Kidney (tissue), 14 donors: ENCODE data around the gene CALN1. TPM values are rescaled to one million over a fixed set of nuclear protein-coding genes. Genes with fewer than 3 reads are reported as not detected.

Experiments used
- DNase-seq, 5 donors: peaks; one replicate each; pipeline ENCODE4 v3.0.0-alpha.2; 2013 to 2020
- FAIRE-seq: peaks from 2 replicates; lab custom pipeline; 2012; peaks lifted over from hg19 to GRCh38; lab: Jason Lieb, UNC
- H3K27ac ChIP-seq, 2 donors: one replicate each; pipeline ENCODE4 v1.7.0; 2013; ENCODE audit warnings: low read depth in 2 of 2, low read length in 2 of 2, inconsistent platforms in 1 of 2
- H3K27me3 ChIP-seq: one replicate; pipeline ENCODE4 v1.7.1; 2013; ENCODE audit warnings: low read length, inconsistent platforms; ENCODE audit not compliant: control insufficient read depth, insufficient read depth
- H3K36me3 ChIP-seq, 3 donors: one replicate each; pipeline versions ENCODE4 v1.7.0 to v1.7.1; 2013; ENCODE audit warnings: low read length in 3 of 3, control low read depth in 1 of 3, inconsistent platforms in 1 of 3; ENCODE audit not compliant: insufficient read depth in 3 of 3, control insufficient read depth in 2 of 3
- H3K4me1 ChIP-seq, 3 donors: one replicate each; pipeline versions ENCODE4 v1.7.0 to v1.7.1; 2013; ENCODE audit warnings: low read length in 3 of 3, inconsistent platforms in 1 of 3, low read depth in 1 of 3; ENCODE audit not compliant: control insufficient read depth in 2 of 3, insufficient read depth in 2 of 3
- H3K4me3 ChIP-seq, 3 donors: one replicate each; pipeline versions ENCODE4 v1.7.0 to v1.8.1; 2013; ENCODE audit warnings: low read length in 3 of 3, control low read depth in 1 of 3, inconsistent platforms in 1 of 3
- H3K9ac ChIP-seq, 3 donors: one replicate each; pipeline versions ENCODE4 v1.7.0 to v1.7.1; 2013; ENCODE audit warnings: low read length in 3 of 3, control low read depth in 1 of 3, inconsistent platforms in 1 of 3
- H3K9me3 ChIP-seq, 3 donors: one replicate each; pipeline versions ENCODE4 v1.7.0 to v1.7.1; 2013; ENCODE audit warnings: low read length in 3 of 3, control low read depth in 1 of 3, inconsistent platforms in 1 of 3; ENCODE audit not compliant: control insufficient read depth in 2 of 3, insufficient read depth in 1 of 3
- CTCF ChIP-seq: IDR thresholded peaks from 3 replicates; pipeline ENCODE4 v1.5.1; 2012; ENCODE audit warnings: mild to moderate bottlenecking, moderate library complexity, borderline replicate concordance; ENCODE audit not compliant: insufficient read depth; ENCODE audit errors: extremely low read depth
- intact Hi-C: fragments of 100-400 bp; cut with DNase I; formaldehyde crosslinking; loops from one replicate; pipeline ENCODE4 v1.11.1; 2022
- polyA plus RNA-seq: library from polyadenylated mRNA; stranded (reverse); fragments of 350-450 nt; fragmentation: Illumina TruSeq; extraction: RNeasy Lipid Tissue Mini Kit (QIAGEN cat#74804); gene quantifications from one replicate; pipeline ENCODE4 v1.2.3, GENCODE V29; 2014; ENCODE audit warnings: low read depth, low replicate concordance; ENCODE audit not compliant: insufficient read depth
- total RNA-seq: library from RNA; stranded (reverse); fragmentation: NEBNext Ultra II Directional; extraction: Animal tissue kit (Norgen Biotek cat#: 25700); gene quantifications from one replicate; pipeline ENCODE4 v1.2.1, GENCODE V29; 2021
- donor health status: control.
- donor health status: control.
- donor health status: control.
- donor health status: control.
- donor health status: control.
- donor health status: DM: yes; HTN: yes; CAD: no.
- donor health status: Normal renal cell carcinoma (clear cell type).

The CALN1 gene
- total and polyA plus RNA-seq, 2 donors from 2014 or later: not detected

GRCh38 chr7:71793251-71793650 is 618.9 kb downstream of the CALN1 start:
- Histone ChIP-seq H3K4me1 (no peaks in the 10 kb centered on the region), H3K27me3 (no peaks in the 10 kb centered on the region), H3K27ac (no peak overlapping the region), H3K9ac (no peak overlapping the region), H3K36me3 (no peaks in the 10 kb centered on the region), H3K4me3 (no peak overlapping the region), H3K9me3 (peaks cover 0 to under 1% (median 0%) of the 10 kb centered on the region in 3 donors)
- TF ChIP-seq CTCF: no peak
- intact Hi-C loops: no loop called here
- FAIRE-seq: no peak
- no peak for DNase-seq

DNA sequence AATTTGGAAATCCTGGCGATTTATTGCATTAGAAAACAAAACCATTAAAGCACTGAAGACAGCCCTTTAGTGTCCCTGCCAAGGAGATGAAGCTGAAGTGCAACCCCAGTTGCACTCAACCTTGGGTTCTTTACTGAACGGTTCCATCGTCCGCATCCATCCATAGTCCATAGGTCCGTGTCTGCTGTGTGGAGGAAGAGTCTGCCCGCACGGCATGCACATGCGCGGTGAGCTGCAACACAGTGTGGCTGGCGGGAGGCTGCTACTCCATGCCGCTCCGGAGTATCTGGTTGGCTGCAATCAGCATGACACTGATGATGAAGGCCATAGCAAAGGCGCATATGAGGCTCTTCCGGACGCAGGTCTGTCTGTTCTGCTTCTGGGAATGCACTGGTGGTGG is 624.6 kb downstream of the CALN1 start:
- Histone ChIP-seq H3K4me3 (no peak overlapping the region), H3K9ac (no peak overlapping the region), H3K4me1 (no peaks in the 10 kb centered on the region), H3K36me3 (no peaks in the 10 kb centered on the region), H3K9me3 (peaks cover 0 to 14% (median 6%) of the 10 kb centered on the region in 3 donors), H3K27me3 (no peaks in the 10 kb centered on the region), H3K27ac (no peak overlapping the region)
- FAIRE-seq: no peak
- DNase-seq: no peak
- no peak for TF ChIP-seq CTCF
- intact Hi-C loops: no loop called here

GRCh38 chr7:71785216-71785615 is 626.9 kb downstream of the CALN1 start:
- no peak for FAIRE-seq
- no peak for DNase-seq
- intact Hi-C loops: no loop called here

More at GRCh38 chr7:71785216-71785615, 626.9 kb downstream of the CALN1 start:
- no peak for TF ChIP-seq CTCF
- H3K9me3 ChIP-seq: peaks cover 0 to 18% (median 6%) of the 10 kb centered on the region in 3 donors
- no peak overlapping the region for H3K4me3 ChIP-seq
- no peak overlapping the region for H3K27ac ChIP-seq
- H3K4me1 ChIP-seq: no peaks in the 10 kb centered on the region
- no peak overlapping the region for H3K9ac ChIP-seq
- no peaks in the 10 kb centered on the region for H3K36me3 ChIP-seq
- H3K27me3 ChIP-seq: no peaks in the 10 kb centered on the region
